Anterior cingulate cortex (tissue), 58 donors: ENCODE results near the gene NOXA1.

Source experiments
- DNase-seq, 58 donors: peaks; one replicate each; lab custom pipeline; 2025; lab: John Stamatoyannopoulos, UW

The NOXA1 gene

DNA sequence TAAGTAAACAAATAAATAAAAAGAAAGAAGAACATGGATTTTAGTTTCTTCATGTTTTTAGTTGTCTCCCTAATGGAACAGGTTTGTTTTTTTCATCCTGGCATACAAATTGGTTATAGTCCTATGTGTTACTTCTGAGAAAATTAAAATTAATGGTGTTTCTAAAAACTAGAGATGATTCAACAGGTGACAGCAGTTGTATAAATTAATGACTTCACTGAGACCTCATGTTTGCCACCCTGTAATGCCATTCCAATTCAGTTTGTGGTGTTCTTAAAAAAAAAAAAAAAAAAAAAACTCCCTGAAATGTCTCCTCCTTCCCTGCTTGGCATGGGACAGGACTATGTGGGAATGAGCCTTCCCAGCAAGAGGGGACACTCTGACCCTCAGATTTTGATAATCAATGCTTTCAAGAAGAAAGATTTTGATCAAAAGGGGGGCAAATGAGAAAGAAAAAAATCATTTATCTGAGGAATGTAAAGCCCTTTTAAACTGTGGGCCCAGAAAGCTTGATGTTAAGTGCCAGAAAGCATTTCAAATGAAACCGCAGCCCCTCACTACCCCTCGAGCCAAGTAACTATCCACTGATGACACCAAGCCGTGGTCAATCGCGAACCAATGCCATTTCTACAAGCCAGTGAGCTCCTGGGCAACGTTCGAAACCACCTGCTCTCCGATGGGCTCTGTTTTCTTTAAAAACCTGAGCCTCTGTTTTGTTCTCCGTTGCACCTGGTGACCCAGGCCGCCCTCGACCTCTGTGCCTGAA is 1.2 kb upstream of the NOXA1 start:
- DNase-seq, result no peak

DNA sequence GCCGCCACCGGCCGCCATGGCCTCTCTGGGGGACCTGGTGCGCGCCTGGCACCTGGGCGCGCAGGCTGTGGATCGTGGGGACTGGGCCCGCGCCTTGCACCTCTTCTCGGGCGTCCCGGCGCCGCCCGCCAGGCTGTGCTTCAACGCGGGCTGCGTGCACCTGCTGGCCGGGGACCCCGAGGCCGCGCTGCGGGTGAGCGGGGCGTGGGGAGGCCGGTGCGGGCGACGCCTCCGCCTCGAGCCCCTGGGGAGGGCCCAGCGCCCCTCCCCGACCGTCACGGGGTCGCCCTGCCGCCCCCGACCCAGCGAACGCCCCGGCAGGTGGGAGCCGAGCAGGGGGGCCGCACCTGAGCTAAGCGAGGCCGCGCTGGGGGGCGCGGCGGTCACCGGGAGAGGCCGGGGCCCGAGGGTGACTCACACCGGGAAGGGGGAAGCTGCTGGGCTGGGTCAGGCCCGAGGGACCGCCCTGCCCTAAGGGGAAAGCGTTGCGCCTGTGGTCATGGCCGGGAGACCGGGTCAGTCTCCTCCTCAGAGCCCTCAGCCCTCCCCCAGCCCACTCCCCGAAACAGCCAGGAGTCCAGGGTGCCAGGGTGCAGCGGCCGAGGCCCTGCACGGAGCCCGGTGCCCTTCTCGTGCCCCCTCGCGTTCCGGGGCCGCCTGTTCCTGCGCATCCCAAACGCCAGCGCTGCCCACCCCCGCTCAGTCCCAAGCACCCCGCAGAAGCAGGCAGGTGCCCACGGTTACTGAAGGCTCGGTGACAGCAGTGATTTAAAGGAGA is 510 bp downstream of the NOXA1 start:
- peak in 1 of 58 donors; percentile 59 for DNase-seq

DNA sequence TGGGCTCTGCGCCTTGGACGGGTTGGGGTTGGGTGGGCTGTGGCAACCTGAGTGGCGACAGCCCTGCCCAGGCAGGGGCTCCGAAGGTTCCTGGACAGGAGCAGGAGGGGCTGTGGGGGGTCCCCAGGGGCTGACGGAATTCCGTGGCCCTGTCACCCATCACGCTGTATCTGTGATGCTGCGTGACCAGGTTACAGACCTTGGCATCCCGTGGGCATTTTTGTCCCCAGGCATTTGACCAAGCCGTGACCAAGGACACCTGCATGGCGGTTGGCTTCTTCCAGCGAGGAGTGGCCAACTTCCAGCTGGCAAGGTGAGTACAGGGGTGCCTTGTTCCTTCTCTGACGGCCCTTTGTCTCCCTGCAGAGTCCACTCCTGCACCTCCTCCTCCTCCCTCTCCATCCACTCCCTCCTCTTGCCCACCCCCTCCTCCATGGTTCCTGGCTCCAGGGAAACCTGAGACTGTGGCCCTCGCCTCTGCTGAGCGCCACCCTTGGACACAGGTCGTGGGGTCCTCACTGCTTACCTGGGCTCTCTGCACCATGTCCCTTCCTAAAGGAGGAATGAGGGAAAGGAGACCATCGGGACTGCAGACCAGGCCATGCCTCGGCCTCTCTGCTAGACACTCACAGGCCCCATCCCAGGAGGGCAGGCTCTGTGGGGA is 3.0 kb downstream of the NOXA1 start:
- no peak for DNase-seq

DNA sequence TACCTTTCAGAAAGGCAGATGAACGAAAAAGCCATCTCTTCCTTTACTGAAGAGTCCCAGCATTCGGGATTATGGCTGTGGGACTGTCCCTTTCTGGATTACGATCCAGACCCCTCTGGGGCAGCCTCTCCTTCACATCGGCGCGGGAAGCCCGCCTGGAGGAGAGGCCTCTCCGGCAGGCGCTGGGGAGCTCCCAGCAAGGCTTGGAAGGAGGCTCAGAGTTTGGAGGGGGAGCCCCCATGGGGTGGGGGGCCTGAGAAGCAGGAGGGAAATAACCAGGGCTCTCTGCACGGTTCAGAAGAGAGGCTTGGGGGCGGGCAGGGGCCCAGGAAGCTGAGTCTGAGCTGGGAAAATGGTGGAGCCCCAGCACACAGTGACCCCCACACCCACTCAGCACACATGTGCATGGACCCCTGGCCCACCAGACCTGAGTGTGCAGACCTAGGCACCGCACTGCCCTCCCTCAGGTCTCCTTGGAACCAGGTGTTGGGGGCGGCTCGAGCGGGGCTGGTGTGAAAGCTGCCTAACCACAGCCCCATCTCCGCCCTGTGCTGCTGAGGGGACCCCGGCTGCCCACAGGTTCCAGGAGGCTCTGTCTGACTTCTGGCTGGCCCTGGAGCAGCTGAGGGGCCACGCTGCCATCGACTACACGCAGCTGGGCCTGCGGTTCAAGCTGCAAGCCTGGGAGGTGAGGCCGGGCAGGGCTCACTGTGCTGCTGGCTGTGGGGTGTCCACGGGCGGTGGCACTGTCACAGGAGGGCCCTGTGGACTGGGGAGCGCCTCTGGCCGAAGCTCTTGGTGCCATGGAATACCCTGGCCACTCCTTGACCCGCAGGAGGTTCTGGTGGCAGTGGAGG is 4.5 kb downstream of the NOXA1 start:
- no peak for DNase-seq

DNA sequence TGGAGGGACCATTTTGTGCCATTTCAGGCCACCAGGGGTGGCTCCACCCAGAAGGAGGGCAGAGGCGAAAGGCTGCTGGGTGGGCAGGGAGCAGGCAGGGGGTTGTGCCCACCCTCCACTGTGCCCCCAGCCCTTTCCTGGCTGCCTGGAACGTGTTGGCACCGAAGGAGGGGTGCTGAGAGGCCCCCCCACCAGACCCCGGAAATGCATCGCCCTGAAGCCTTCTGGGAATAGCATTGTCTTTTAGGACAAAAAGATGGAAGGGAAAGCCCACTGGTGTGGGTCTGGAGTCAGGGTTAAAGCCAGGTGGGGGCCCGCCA is 5.1 kb downstream of the NOXA1 start:
- no peak for DNase-seq

DNA sequence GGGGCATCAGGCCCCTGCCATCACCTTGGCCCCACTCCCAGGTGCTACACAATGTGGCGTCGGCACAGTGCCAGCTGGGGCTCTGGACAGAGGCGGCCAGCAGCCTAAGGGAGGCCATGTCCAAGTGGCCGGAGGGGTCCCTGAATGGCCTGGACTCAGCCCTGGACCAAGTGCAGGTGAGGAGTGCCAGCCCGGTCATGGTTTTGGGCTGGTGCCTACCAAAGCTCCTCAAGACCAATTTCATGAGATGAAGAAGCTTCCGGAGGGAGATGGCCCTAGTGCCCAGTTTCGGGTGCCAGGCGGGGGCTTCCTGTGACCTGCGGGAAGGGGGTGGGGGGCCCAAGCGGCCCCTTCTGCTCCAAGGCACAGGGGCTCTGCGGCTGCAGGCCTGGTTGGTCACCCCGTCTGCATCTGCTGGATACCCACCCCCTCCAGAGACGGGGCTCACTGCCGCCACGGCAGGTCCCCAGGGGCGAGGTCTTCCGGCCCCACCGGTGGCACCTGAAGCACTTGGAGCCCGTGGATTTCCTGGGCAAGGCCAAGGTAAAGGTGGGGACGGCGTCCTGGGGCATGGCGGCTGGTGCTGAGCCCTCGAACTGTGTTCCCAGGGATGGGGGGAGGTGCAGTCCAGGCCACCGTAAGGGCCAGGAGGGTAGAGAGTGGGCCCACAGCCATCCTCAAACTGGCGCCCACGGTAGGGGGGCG is 5.8 kb downstream of the NOXA1 start:
- DNase-seq, result no peak

DNA sequence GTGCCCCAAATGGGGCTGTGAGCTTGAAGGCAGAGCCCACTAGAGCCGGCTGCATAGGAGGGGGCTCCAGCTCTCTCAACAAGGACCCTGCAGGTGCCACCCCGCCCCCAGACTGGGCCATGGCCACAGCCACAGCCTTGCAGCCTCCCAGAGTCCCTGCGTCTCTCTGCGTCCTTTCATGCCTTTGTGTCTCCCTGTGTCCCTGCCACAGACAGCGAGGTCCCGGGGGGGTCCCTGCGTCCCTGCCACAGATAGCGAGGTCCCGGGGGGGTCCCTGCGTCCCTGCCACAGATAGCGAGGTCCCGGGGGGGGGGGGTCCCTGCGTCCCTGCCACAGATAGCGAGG is 6.3 kb downstream of the NOXA1 start:
- no peak for DNase-seq

DNA sequence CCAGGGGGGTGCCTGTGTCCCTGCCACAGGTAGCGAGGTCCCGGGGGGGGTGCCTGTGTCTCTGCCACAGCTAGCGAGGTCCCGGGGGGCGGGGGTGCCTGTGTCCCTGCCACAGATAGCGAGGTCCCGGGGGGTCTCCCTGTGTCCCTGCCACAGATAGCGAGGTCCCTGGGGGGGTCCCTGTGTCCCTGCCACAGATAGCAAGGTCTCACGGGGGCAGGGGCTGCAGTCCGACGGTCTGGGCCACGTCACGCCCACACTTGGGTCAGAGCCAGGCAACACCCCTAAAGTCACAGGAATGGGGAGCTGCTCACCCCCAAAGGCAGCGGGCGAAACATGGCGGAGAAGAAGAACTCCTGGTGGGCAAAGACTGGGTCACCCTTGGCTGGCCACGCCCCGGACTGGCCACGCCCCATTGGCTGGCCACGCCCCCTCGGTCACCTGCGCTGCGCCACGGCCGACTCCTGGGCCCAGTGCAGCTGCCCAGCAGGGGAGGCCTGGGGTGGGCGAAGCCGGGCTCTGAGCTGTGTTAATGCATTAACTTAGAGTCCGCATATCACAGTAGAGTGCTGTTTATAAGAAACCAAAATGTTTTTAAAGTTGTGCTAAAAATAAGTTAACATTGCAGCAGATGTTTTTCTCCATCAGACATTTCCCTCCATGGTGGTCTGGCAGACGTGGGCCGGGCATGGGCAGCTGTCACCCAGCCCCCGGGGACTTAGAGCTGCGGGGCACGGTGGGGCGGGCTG is 7.0 kb downstream of the NOXA1 start:
- DNase-seq, result no peak

DNA sequence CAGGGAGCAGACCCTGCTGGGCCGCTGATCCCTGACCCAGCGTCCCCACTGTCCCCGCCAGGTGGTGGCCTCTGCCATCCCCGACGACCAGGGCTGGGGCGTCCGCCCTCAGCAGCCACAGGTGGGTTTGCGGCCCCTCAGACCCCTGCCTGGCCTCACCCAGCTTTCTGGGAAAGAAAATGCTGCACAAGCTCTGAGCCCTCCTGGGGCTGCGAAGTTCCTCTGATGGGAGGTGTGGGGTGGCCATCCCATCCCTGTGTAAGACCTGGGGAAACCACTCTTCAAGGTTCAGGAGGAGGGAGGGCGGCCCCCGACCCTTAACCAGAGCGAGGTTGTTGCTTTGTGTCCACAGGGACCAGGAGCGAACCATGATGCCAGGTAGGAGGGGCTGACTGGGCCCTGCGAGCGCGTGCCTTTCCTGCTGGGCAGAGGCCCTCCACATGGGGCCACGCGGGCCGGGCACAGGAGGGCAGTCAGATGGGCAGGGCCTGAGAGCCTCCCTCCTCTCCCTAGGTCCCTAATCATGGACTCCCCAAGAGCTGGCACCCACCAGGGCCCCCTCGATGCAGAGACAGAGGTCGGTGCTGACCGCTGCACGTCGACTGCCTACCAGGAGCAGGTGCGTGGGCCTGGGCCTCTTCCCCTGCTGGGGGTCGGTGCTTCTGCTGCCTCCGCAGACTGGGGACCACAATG is 7.7 kb downstream of the NOXA1 start:
- DNase-seq, result no peak

DNA sequence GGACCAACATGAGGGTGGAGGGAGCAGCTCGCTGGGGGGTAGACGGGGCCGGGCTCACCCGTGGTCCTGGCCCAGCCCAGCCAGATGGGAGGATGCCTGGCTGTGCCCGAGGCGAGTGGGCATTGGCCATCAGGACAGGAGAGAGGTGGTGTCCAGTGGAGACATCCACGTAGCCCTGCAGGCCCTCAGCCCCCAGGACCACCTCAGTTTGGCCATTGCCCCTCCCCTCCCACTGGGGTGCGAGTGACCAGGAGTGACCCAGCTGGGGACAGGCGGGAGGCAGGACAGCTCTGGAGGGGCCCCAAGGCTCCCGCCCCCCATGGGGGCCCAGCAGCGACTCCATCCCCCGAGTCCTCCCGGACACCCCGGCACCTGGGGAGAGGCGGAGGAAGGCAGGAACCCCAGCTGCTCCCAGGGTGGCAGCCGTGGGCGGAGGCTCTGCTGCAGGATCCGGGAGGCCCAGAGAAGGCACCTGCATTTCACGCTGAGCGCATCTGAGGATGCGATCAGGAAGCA is 8.3 kb downstream of the NOXA1 start:
- DNase-seq, result no peak

DNA sequence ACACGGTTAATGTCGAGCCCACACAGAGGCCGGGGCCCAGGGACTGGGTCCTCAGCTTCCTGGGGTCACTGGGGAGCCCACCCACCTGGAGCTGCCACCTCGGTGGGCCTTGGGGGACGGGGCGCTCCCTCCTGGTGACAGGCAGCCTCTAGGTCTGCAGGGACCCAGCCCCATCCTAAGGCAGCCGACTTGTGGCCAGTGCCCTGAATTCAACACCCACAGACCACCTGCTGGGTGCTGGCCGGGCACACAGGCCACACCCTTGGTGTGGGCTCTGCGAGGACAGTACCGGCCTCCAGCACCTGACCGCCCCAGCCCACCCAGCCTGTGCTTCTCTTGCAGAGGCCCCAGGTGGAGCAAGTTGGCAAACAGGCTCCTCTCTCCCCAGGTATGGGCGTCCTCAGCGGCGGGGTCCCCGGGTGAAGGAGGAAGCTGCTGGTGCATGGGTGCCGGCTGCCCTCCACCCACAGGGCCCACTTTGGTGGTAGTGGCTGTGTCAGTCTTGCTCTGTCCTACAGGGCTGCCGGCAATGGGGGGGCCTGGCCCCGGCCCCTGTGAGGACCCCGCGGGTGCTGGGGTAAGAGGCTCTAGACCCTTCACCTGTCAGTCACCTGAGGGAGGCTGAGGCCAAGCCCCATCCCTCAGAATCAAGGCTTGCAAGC is 9.6 kb downstream of the NOXA1 start:
- no peak for DNase-seq

DNA sequence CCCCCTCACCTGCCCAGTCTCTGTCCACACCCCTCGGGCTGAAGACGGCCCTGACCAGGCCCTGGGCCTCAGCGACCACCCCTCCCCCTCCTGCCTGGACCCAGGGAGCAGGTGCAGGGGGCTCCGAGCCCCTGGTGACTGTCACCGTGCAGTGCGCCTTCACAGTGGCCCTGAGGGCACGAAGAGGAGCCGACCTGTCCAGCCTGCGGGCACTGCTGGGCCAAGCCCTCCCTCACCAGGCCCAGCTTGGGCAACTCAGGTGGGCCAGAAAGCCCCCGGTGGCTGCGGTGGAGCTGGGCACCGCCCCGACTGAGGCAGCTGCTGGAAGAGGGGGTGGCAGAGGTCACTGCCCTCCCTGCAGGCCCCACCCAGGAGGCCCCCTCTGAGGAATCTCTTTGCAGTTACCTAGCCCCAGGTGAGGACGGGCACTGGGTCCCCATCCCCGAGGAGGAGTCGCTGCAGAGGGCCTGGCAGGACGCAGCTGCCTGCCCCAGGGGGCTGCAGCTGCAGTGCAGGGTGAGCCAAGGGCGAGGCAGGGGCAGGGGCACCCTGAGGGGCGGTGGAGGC is 10.2 kb downstream of the NOXA1 start:
- no peak for DNase-seq

DNA sequence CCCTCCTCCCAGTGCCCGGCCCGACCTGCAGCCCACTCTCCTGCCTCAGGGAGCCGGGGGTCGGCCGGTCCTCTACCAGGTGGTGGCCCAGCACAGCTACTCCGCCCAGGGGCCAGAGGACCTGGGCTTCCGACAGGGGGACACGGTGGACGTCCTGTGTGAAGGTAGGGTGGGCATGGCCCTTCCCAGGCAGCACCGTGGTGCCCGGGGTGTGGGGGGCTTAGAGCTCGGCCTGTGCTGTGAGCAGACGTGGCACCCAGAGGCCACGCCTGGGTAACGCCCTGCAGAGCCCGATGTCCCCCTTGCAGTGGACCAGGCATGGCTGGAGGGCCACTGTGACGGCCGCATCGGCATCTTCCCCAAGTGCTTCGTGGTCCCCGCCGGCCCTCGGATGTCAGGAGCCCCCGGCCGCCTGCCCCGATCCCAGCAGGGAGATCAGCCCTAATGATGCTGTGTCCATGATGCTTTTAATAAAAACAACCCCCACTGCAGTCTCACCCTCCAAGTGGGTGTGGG is 10.8 kb downstream of the NOXA1 start:
- no peak for DNase-seq

DNA sequence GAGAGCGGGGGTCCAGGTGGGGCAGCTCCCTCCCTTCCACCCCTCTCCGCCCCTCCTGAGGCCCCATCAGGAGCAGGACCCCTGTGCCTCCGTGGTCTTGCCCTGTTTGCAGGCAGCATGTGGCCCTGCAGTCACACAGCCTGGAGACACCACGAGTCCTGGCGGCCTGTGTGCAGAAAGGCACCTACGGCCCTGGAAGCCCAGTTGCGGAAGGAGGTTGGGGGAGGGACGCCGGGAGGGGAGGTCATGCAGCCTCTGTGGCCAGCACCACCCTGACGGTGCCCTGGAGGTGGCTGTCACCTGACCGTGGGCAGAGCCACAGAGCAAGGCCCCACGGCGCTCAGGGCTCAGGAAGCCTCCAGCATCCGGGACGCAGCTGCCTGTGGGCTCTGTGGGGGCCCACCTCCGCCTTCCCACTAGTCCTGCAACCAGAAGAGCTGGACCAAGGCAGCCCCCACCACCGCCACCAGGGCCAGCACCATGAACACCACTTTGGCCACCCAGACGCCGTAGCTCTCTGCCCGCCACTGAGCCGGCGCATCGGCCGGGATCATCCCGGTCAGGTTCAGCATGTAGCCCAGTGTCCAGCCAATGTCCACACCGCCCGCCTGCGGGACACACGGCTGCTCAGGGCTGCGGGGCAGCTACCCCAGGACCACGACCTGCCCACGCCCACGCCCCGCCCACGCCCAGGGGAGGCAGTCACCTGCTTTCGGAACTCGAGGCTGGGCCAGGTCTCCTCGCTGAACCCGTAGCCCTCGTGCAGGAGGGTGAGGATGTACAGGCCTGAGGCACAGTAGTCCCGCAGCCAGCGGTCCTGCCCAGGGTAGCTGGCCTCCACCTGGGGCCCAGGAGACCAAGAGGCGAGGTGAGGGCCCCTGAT is 11.5 kb downstream of the NOXA1 start:
- DNase-seq, result no peak

DNA sequence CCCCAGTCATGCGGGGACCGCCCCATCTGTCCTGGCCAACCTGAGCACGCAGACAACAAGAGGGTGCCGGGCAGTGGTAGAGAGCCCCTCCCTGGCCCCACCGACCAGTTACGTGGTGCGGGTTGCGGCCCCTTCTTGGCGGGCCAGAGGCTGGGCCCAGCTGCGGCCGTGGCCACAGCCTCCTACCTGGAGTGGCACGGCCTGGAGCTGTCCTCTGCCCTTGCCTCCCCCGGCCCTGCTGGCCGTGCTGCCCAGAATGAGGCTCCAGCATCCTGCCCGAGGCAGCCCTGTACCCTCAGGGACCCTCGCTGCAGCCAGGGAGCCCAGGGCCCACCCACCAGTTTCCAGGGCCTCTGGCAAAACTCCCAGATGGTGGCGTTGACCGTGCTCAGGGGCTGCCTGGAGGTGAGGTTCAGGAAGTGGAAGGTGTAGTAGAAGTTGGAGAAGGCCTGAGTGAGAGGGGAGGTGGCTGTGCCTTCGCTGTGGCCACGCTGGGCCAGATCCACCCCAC is 12.2 kb downstream of the NOXA1 start:
- DNase-seq, result no peak
